ENCODE measurements around the gene GALNT13.

GALNT13 gene

GRCh38 chr2:154132827-154133226 lies 261.1 kb downstream of the GALNT13 start:
- no peak overlapping the region for H3K27ac ChIP-seq (ENCODE audit: low read depth, low read length)
- H3K4me2 ChIP-seq (ENCODE audit: low read depth, low read length, poor library complexity, severe bottlenecking), result no peak overlapping the region
- no peak overlapping the region for H2AFZ ChIP-seq (ENCODE audit: low read depth, low read length, severe bottlenecking)
- H3K9me3 ChIP-seq (ENCODE audit: insufficient read depth, low read length), result no peaks in the 10 kb centered on the region
- H3K4me3 ChIP-seq (ENCODE audit: insufficient read depth, low read length, poor library complexity, severe bottlenecking), result no peak overlapping the region
- H3K9me2 ChIP-seq (replicated peaks; ENCODE audit: insufficient read depth, low read length), result no peaks in the 10 kb centered on the region
- H3K36me3 ChIP-seq (ENCODE audit: low read length), result no peaks in the 10 kb centered on the region
- no peaks in the 10 kb centered on the region for H3F3A ChIP-seq (ENCODE audit: insufficient read depth)
- H3K27me3 ChIP-seq (ENCODE audit: low read length), result no peaks in the 10 kb centered on the region
- no peaks in the 10 kb centered on the region for H4K20me1 ChIP-seq (ENCODE audit: low read depth, low read length)
- H3K79me2 ChIP-seq (ENCODE audit: insufficient read depth, low read length), result no peaks in the 10 kb centered on the region
- TF ChIP-seq, protein P1, sequence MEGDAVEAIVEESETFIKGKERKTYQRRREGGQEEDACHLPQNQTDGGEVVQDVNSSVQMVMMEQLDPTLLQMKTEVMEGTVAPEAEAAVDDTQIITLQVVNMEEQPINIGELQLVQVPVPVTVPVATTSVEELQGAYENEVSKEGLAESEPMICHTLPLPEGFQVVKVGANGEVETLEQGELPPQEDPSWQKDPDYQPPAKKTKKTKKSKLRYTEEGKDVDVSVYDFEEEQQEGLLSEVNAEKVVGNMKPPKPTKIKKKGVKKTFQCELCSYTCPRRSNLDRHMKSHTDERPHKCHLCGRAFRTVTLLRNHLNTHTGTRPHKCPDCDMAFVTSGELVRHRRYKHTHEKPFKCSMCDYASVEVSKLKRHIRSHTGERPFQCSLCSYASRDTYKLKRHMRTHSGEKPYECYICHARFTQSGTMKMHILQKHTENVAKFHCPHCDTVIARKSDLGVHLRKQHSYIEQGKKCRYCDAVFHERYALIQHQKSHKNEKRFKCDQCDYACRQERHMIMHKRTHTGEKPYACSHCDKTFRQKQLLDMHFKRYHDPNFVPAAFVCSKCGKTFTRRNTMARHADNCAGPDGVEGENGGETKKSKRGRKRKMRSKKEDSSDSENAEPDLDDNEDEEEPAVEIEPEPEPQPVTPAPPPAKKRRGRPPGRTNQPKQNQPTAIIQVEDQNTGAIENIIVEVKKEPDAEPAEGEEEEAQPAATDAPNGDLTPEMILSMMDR (IDR thresholded peaks at IDR 0.05; ENCODE audit: insufficient read depth, low read length, poor library complexity, severe bottlenecking), result no peak
- no peak for TF ChIP-seq EZH2phosphoT487 (conservative IDR thresholded peaks at IDR 0.05; ENCODE audit: low read length)
- no peak overlapping the region for H3K9ac ChIP-seq (ENCODE audit: low read length)

DNA sequence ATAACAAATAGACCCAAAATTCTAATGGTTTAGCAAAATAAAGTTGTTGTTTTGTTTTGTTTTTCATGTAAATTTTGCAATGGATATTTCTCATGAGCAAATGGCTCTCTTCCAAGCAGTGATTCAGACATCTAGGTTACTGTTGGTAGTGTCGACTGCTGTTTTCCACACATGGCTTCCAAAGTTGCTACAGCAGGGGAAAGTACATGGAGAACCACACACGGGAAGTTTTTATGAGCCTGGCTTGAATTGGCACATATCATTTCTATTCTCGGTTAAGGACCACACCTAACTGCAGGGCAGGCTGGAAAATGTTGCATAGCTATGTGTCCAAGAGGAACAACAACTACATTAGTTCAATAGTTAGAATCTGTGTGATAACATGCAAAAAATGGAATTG lies 262.1 kb downstream of the GALNT13 start:
- no peak overlapping the region for H2AFZ ChIP-seq (ENCODE audit: low read depth, low read length, severe bottlenecking)
- no peaks in the 10 kb centered on the region for H3K9me2 ChIP-seq (replicated peaks; ENCODE audit: insufficient read depth, low read length)
- H3K27ac ChIP-seq (ENCODE audit: low read depth, low read length), result no peak overlapping the region
- TF ChIP-seq EZH2phosphoT487 (conservative IDR thresholded peaks at IDR 0.05; ENCODE audit: low read length), result no peak
- TF ChIP-seq, protein P1 (IDR thresholded peaks at IDR 0.05; ENCODE audit: insufficient read depth, low read length, poor library complexity, severe bottlenecking), result no peak
- H3K79me2 ChIP-seq (ENCODE audit: insufficient read depth, low read length), result no peaks in the 10 kb centered on the region
- H3K4me3 ChIP-seq (ENCODE audit: insufficient read depth, low read length, poor library complexity, severe bottlenecking), result no peak overlapping the region
- H3K4me2 ChIP-seq (ENCODE audit: low read depth, low read length, poor library complexity, severe bottlenecking), result no peak overlapping the region
- no peaks in the 10 kb centered on the region for H4K20me1 ChIP-seq (ENCODE audit: low read depth, low read length)
- no peaks in the 10 kb centered on the region for H3K27me3 ChIP-seq (ENCODE audit: low read length)
- H3K9me3 ChIP-seq (ENCODE audit: insufficient read depth, low read length), result no peaks in the 10 kb centered on the region
- no peaks in the 10 kb centered on the region for H3K36me3 ChIP-seq (ENCODE audit: low read length)
- no peak overlapping the region for H3K9ac ChIP-seq (ENCODE audit: low read length)
- H3F3A ChIP-seq (ENCODE audit: insufficient read depth), result no peaks in the 10 kb centered on the region

DNA sequence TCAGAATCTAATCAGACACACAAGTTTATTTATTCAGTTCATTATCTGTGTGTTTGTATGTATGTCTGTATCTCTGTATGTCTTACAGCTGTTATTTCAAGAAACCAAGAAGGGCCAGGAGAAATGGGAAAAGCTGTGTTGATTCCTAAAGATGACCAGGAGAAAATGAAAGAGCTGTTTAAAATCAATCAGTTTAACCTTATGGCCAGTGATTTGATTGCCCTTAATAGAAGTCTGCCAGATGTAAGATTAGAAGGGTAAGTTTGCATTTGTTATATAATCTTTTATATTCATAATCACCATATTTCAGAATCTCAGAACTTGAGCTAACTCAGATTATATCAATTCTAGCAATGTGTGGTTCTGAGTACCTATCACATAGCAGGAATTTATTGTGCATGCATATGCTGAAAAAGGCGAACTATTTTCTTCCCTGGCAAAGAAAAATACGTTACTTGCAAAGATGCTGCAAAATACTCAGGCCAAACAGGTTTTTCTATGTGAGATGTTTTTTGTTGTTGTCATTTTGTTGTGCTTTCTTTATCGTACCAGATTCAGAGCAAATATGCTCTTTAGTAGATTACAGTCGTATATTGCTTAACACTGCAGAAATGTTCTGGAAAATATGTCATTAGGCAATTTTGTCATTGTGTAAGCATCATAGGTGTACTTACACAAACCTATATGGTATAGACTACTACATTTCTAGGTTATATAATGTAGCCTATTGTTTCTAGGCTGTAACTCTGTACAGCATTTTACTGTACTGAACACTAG lies 268.7 kb downstream of the GALNT13 start:
- H3K9me2 ChIP-seq (replicated peaks; ENCODE audit: insufficient read depth, low read length), result no peaks in the 10 kb centered on the region
- H3K27ac ChIP-seq (ENCODE audit: low read depth, low read length), result no peak overlapping the region
- no peaks in the 10 kb centered on the region for H3K36me3 ChIP-seq (ENCODE audit: low read length)
- no peak overlapping the region for H3K9ac ChIP-seq (ENCODE audit: low read length)
- H3K27me3 ChIP-seq (ENCODE audit: low read length), result no peaks in the 10 kb centered on the region
- H3F3A ChIP-seq (ENCODE audit: insufficient read depth), result no peaks in the 10 kb centered on the region
- H3K4me3 ChIP-seq (ENCODE audit: insufficient read depth, low read length, poor library complexity, severe bottlenecking), result no peak overlapping the region
- H3K9me3 ChIP-seq (ENCODE audit: insufficient read depth, low read length), result no peaks in the 10 kb centered on the region
- TF ChIP-seq, protein P1 (IDR thresholded peaks at IDR 0.05; ENCODE audit: insufficient read depth, low read length, poor library complexity, severe bottlenecking), result no peak
- TF ChIP-seq EZH2phosphoT487 (conservative IDR thresholded peaks at IDR 0.05; ENCODE audit: low read length), result no peak
- H4K20me1 ChIP-seq (ENCODE audit: low read depth, low read length), result no peaks in the 10 kb centered on the region
- H3K79me2 ChIP-seq (ENCODE audit: insufficient read depth, low read length), result no peaks in the 10 kb centered on the region
- no peak overlapping the region for H2AFZ ChIP-seq (ENCODE audit: low read depth, low read length, severe bottlenecking)
- no peak overlapping the region for H3K4me2 ChIP-seq (ENCODE audit: low read depth, low read length, poor library complexity, severe bottlenecking)

Measured in SU-DHL-6 (cell line).